Measurements from ENCODE around the gene ATP2B2.

ATP2B2 gene

GRCh38 chr3:10379161-10379560, 126.2 kb downstream of the ATP2B2 start:
- no peaks in the 10 kb centered on the region for H3K9me3 ChIP-seq (ENCODE audit: control insufficient read depth, insufficient read depth, low read depth, low read length)
- H3K36me3 ChIP-seq (ENCODE audit: control insufficient read depth in 2 of 2, insufficient read depth in 1 of 2, low read length in 2 of 2): no peaks in the 10 kb centered on the region
- no peak for TF ChIP-seq KLF7 (tag by site-specific recombination; IDR thresholded peaks at IDR 0.05; ENCODE audit: borderline replicate concordance)
- TF ChIP-seq SCRT2 (tag by site-specific recombination; IDR thresholded peaks at IDR 0.05): peak; percentile 34; the same call in 1 of the 2 replicates
- no peaks in the 10 kb centered on the region for H3K4me1 ChIP-seq (ENCODE audit: control insufficient read depth, insufficient read depth, low read length)
- ChIA-PET POLR2A (no interaction called here), CTCF (interaction anchor here (0.6 kb wide), 1 partner anchor 14 kb away, joined by 3 read pairs; no protein-coding TSS in a partner anchor)
- no peak overlapping the region for H3K4me3 ChIP-seq (ENCODE audit: low read depth, low read length)
- no peak overlapping the region for H3K27ac ChIP-seq (ENCODE audit: extremely low read depth, low read depth, low read length)

- ChIA-PET POLR2A (no interaction called here), CTCF (no interaction called here)
- TF ChIP-seq PRDM4 (tag by site-specific recombination; IDR thresholded peaks at IDR 0.05) (no peak), IKZF3 (tag by site-specific recombination; IDR thresholded peaks at IDR 0.05) (no peak), ZNF239 (tag by site-specific recombination; IDR thresholded peaks at IDR 0.05) (no peak), ELK4 (IDR thresholded peaks at IDR 0.05; ENCODE audit: borderline replicate concordance, low read depth, low read length) (no peak), ZNF785 (tag by site-specific recombination; IDR thresholded peaks at IDR 0.05) (no peak), ZNF48 (tag by site-specific recombination; IDR thresholded peaks at IDR 0.05) (no peak), ZNF248 (tag by site-specific recombination; IDR thresholded peaks at IDR 0.05) (no peak), ZNF449 (tag by site-specific recombination; IDR thresholded peaks at IDR 0.05) (no peak), GLI4 (tag by site-specific recombination; IDR thresholded peaks at IDR 0.05) (no peak), GLIS1 (tag by site-specific recombination; IDR thresholded peaks at IDR 0.05) (no peak)
- Histone ChIP-seq H3K27ac (ENCODE audit: extremely low read depth, low read depth, low read length) (no peak overlapping the region), H3K4me3 (ENCODE audit: low read depth, low read length) (no peak overlapping the region), H3K4me1 (ENCODE audit: control insufficient read depth, insufficient read depth, low read length) (no peaks in the 10 kb centered on the region), H3K9me3 (ENCODE audit: control insufficient read depth, insufficient read depth, low read depth, low read length) (no peaks in the 10 kb centered on the region), H3K36me3 (ENCODE audit: control insufficient read depth in 2 of 2, insufficient read depth in 1 of 2, low read length in 2 of 2) (no peaks in the 10 kb centered on the region)
Observed at GRCh38 chr3:10378742-10379141, 126.6 kb downstream of the ATP2B2 start.

GRCh38 chr3:10378246-10378645, 127.1 kb downstream of the ATP2B2 start:
- Histone ChIP-seq H3K9me3 (ENCODE audit: control insufficient read depth, insufficient read depth, low read depth, low read length) (no peaks in the 10 kb centered on the region), H3K4me3 (ENCODE audit: low read depth, low read length) (no peak overlapping the region), H3K36me3 (ENCODE audit: control insufficient read depth in 2 of 2, insufficient read depth in 1 of 2, low read length in 2 of 2) (no peaks in the 10 kb centered on the region), H3K27ac (ENCODE audit: extremely low read depth, low read depth, low read length) (no peak overlapping the region), H3K4me1 (ENCODE audit: control insufficient read depth, insufficient read depth, low read length) (no peaks in the 10 kb centered on the region)
- CTCF ChIA-PET: no interaction called here
- POLR2A ChIA-PET: no interaction called here
- TF ChIP-seq MZF1 (tag by site-specific recombination; IDR thresholded peaks at IDR 0.05; ENCODE audit: borderline replicate concordance) (no peak), HOXC10 (CRISPR knock-in tag; IDR thresholded peaks at IDR 0.05) (no peak), ZNF214 (tag by site-specific recombination; IDR thresholded peaks at IDR 0.05; ENCODE audit: borderline replicate concordance) (no peak), ZSCAN16 (tag by site-specific recombination; IDR thresholded peaks at IDR 0.05) (no peak), WT1 (tag by site-specific recombination; IDR thresholded peaks at IDR 0.05) (no peak), ZNF23 (tag by site-specific recombination; IDR thresholded peaks at IDR 0.05; ENCODE audit: borderline replicate concordance) (no peak), ZNF654 (tag by site-specific recombination; IDR thresholded peaks at IDR 0.05; ENCODE audit: low read depth) (no peak), SCRT2 (tag by site-specific recombination; IDR thresholded peaks at IDR 0.05) (no peak), ZNF341 (tag by site-specific recombination; IDR thresholded peaks at IDR 0.05; ENCODE audit: low read depth) (no peak)
- TF ChIP-seq, protein P1, sequence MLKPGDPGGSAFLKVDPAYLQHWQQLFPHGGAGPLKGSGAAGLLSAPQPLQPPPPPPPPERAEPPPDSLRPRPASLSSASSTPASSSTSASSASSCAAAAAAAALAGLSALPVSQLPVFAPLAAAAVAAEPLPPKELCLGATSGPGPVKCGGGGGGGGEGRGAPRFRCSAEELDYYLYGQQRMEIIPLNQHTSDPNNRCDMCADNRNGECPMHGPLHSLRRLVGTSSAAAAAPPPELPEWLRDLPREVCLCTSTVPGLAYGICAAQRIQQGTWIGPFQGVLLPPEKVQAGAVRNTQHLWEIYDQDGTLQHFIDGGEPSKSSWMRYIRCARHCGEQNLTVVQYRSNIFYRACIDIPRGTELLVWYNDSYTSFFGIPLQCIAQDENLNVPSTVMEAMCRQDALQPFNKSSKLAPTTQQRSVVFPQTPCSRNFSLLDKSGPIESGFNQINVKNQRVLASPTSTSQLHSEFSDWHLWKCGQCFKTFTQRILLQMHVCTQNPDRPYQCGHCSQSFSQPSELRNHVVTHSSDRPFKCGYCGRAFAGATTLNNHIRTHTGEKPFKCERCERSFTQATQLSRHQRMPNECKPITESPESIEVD (tag by site-specific recombination; IDR thresholded peaks at IDR 0.05): no peak
